BLaER1 (cell line): Measurements from ENCODE around the gene ENTPD8.
A peak's percentile ranks its signal among the peaks of the same experiment; 100 is the strongest.
"Not testable (repeated sequence)": the region's sequence is repeated elsewhere in the genome, so short reads cannot be mapped to it uniquely, and the experiment has no call there.

Experiments used
- H3K27ac ChIP-seq: shearing (Covaris generic); formaldehyde crosslinking; 2 replicates; pipeline ENCODE4 v1.8.1; 2022
- H3K27me3 ChIP-seq: shearing (Covaris generic); formaldehyde crosslinking; 2 replicates; pipeline ENCODE4 v1.8.1; 2022
- H3K36me3 ChIP-seq: shearing (Covaris generic); formaldehyde crosslinking; 2 replicates; pipeline ENCODE4 v1.8.1; 2022
- H3K4me1 ChIP-seq: shearing (Covaris generic); formaldehyde crosslinking; 2 replicates; pipeline ENCODE4 v1.8.1; 2022
- H3K4me2 ChIP-seq: shearing (Covaris generic); formaldehyde crosslinking; 2 replicates; pipeline ENCODE4 v1.8.1; 2022
- H3K4me3 ChIP-seq: shearing (Covaris generic); formaldehyde crosslinking; 2 replicates; pipeline ENCODE4 v1.8.1; 2022
- H3K9ac ChIP-seq: shearing (Covaris generic); formaldehyde crosslinking; 2 replicates; pipeline ENCODE4 v1.8.1; 2022
- H3K9me3 ChIP-seq: shearing (Covaris generic); formaldehyde crosslinking; 2 replicates; pipeline ENCODE4 v1.8.1; 2022
- H4K20me1 ChIP-seq: shearing (Covaris generic); formaldehyde crosslinking; 2 replicates; pipeline ENCODE4 v1.8.1; 2022
- Cebpa-rat ChIP-seq: shearing (Covaris generic); IDR thresholded peaks from 2 replicates; pipeline ENCODE4 v1.8.1; 2022

ENTPD8 gene

GRCh38 chr9:137454145-137454596 is 13.0 kb upstream of the ENTPD8 start:
- Histone ChIP-seq H3K9ac (peak overlapping the region; percentile 57; the same call in 1 of the 2 replicates), H3K9me3 (no peaks in the 10 kb centered on the region), H3K4me2 (peak overlapping the region; percentile 99), H3K27ac (peak overlapping the region; percentile 5), H3K27me3 (no peaks in the 10 kb centered on the region), H4K20me1 (peaks cover 75% of the 10 kb centered on the region), H3K36me3 (peaks cover 48% of the 10 kb centered on the region), H3K4me1 (peaks cover 86% of the 10 kb centered on the region), H3K4me3 (peak overlapping the region; percentile 59)
- no peak for TF ChIP-seq Cebpa-rat

GRCh38 chr9:137453643-137454081 is 12.5 kb upstream of the ENTPD8 start:
- peak overlapping the region; percentile 44; the same call in 1 of the 2 replicates for H3K4me3 ChIP-seq
- no peak overlapping the region for H3K27ac ChIP-seq
- H3K36me3 ChIP-seq, result peaks cover 52% of the 10 kb centered on the region
- TF ChIP-seq Cebpa-rat, result no peak
- peaks cover 89% of the 10 kb centered on the region for H3K4me1 ChIP-seq
- H4K20me1 ChIP-seq, result peaks cover 78% of the 10 kb centered on the region
- peak overlapping the region; percentile 78 for H3K4me2 ChIP-seq
- no peaks in the 10 kb centered on the region for H3K27me3 ChIP-seq
- no peaks in the 10 kb centered on the region for H3K9me3 ChIP-seq
- no peak overlapping the region for H3K9ac ChIP-seq

- no peak overlapping the region for H3K27ac ChIP-seq
- H3K36me3 ChIP-seq, result peaks cover 52% of the 10 kb centered on the region
- no peaks in the 10 kb centered on the region for H3K27me3 ChIP-seq
- H3K9ac ChIP-seq, result no peak overlapping the region
- peak overlapping the region; percentile 44; the same call in 1 of the 2 replicates for H3K4me3 ChIP-seq
- peak overlapping the region; percentile 78 for H3K4me2 ChIP-seq
- H3K9me3 ChIP-seq, result no peaks in the 10 kb centered on the region
- H4K20me1 ChIP-seq, result peaks cover 78% of the 10 kb centered on the region
- no peak for TF ChIP-seq Cebpa-rat
- peaks cover 82% of the 10 kb centered on the region for H3K4me1 ChIP-seq
Observed at GRCh38 chr9:137452761-137453642, 11.8 kb upstream of the ENTPD8 start.

- no peaks in the 10 kb centered on the region for H3K9me3 ChIP-seq
- no peak overlapping the region for H3K27ac ChIP-seq
- H3K9ac ChIP-seq, result no peak overlapping the region
- H3K27me3 ChIP-seq, result no peaks in the 10 kb centered on the region
- H3K4me3 ChIP-seq, result peak overlapping the region; percentile 44; the same call in 1 of the 2 replicates
- peaks cover 81% of the 10 kb centered on the region for H3K4me1 ChIP-seq
- peaks cover 78% of the 10 kb centered on the region for H4K20me1 ChIP-seq
- no peak for TF ChIP-seq Cebpa-rat
- peak overlapping the region; percentile 78 for H3K4me2 ChIP-seq
- H3K36me3 ChIP-seq, result peaks cover 44% of the 10 kb centered on the region
Observed at GRCh38 chr9:137452006-137452760, 11.0 kb upstream of the ENTPD8 start.

GRCh38 chr9:137451264-137452005 is 10.3 kb upstream of the ENTPD8 start:
- not testable (repeated sequence) for H3K27me3 ChIP-seq, H3K27ac ChIP-seq, H3K9ac ChIP-seq, H3K4me3 ChIP-seq, H3K9me3 ChIP-seq
- H3K4me1 ChIP-seq, result peaks cover 79% of the 10 kb centered on the region
- peaks cover 78% of the 10 kb centered on the region for H4K20me1 ChIP-seq
- peak overlapping the region; percentile 78 for H3K4me2 ChIP-seq
- H3K36me3 ChIP-seq, result peaks cover 37% of the 10 kb centered on the region

- not testable (repeated sequence) for H3K27me3 ChIP-seq, H3K27ac ChIP-seq, H3K4me3 ChIP-seq, H3K9me3 ChIP-seq, H3K9ac ChIP-seq
- Histone ChIP-seq H3K4me2 (peak overlapping the region; percentile 30; the same call in 1 of the 2 replicates), H3K4me1 (peaks cover 77% of the 10 kb centered on the region), H3K36me3 (peaks cover 37% of the 10 kb centered on the region), H4K20me1 (peaks cover 78% of the 10 kb centered on the region)
Observed at GRCh38 chr9:137450539-137451222, 9.5 kb upstream of the ENTPD8 start.

GRCh38 chr9:137449931-137450538 is 8.9 kb upstream of the ENTPD8 start:
- Histone ChIP-seq H3K4me1 (peaks cover 77% of the 10 kb centered on the region), H3K27ac (no peak overlapping the region), H3K9ac (no peak overlapping the region), H3K27me3 (0 out of 2 replicates have a peak, but pooled peaks cover 5% of the 10 kb centered on the region), H3K4me3 (no peak overlapping the region), H3K9me3 (no peaks in the 10 kb centered on the region), H4K20me1 (peaks cover 75% of the 10 kb centered on the region), H3K4me2 (peak overlapping the region; percentile 45), H3K36me3 (peaks cover 31% of the 10 kb centered on the region)
- no peak for TF ChIP-seq Cebpa-rat

- 0 out of 2 replicates have a peak, but pooled peaks cover 5% of the 10 kb centered on the region for H3K27me3 ChIP-seq
- H3K9me3 ChIP-seq, result no peaks in the 10 kb centered on the region
- H3K36me3 ChIP-seq, result peaks cover 26% of the 10 kb centered on the region
- peaks cover 73% of the 10 kb centered on the region for H3K4me1 ChIP-seq
- no peak overlapping the region for H3K9ac ChIP-seq
- H4K20me1 ChIP-seq, result peaks cover 67% of the 10 kb centered on the region
- peak overlapping the region; percentile 45 for H3K4me2 ChIP-seq
- TF ChIP-seq Cebpa-rat, result no peak
- H3K4me3 ChIP-seq, result no peak overlapping the region
- no peak overlapping the region for H3K27ac ChIP-seq
Observed at GRCh38 chr9:137449081-137449844, 8.1 kb upstream of the ENTPD8 start.
